ENCODE data around the gene SYNE2.

DNA sequence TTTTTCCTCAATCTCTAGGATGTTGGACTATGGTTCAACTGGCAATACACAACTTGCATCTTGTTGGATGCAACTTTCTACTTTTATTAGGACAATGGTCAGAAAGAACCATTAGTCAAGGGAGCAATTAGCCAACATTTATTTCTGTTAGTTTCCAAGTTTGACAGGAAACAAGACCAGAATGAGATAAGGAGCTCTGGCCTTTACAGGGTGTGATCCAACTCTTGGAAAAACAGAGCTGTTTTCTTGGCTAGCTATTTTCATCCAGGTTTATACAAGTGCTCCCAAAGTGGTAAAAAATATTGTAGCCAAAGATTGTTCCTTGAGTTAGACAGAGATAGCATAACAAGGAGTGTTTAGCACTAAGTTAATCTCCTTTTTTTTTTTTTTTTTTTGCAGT is 3.9 kb upstream of the SYNE2 start:
- TF ChIP-seq, protein P1, sequence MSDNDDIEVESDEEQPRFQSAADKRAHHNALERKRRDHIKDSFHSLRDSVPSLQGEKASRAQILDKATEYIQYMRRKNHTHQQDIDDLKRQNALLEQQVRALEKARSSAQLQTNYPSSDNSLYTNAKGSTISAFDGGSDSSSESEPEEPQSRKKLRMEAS (IDR thresholded peaks at IDR 0.05), result no peak
- no peak for TF ChIP-seq RAD21 (IDR thresholded peaks at IDR 0.05; ENCODE audit: low read depth)

All from Ishikawa (cell line).